Stimulated activated CD8-positive, alpha-beta memory T cell treated with anti-CD3 and anti-CD28 coated beads, Interleukin-4, amount 100 ng/mL, for 48 hours (primary cell): Measurements from ENCODE around the gene BCAR3.

ENCODE experiments used
- DNase-seq: peaks from one replicate; pipeline ENCODE4 v3.0.0-alpha.2; 2020

Gene BCAR3

GRCh38 chr1:93681101-93681988, at the start of gene BCAR3:
TSS of gene BCAR3 (minus strand) at chr1:93681837. CDS start at chr1:93674930, 6,907 bp downstream.
- DNase-seq = peak; percentile 61

GRCh38 chr1:93730621-93731020, 49.0 kb upstream of the BCAR3 start:
- no peak for DNase-seq

DNA sequence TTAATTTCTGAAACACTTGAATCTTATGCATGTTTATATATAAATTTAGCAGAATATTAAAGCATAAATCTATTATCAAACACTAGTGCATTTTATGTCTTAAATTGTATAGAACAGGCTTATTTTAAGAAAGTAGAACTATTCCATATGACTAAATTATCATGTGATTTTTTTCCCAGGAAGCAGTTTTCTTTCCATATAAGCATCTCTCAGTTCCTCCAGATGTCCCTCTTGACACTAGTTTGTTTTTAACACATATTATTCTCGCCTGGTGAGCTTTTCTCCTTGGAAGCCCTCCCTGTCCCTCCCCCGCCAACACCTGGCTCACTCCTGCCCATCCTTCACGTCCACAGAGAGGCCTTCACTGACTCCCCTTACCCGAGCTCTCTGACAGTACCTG, 48.3 kb upstream of the BCAR3 start:
- no peak for DNase-seq

DNA sequence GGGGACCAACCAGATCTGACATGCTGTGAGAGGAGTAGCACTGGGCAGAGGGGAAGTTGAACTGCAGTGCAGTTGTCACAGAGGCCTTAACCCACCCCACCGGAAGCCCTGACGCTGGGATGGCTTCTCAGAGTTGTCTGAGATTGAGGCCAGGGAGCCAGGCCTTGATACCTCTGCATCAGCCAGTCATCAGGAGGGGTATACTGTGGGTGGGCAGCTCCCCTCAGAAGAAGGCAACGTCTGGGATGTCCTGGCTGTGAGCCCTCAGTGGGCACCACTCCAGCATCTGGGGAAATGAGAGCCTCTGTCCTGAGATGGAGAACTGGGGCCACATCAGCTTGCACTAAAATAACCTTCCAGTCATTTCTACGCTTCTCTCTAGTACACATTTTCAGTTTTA, 47.9 kb upstream of the BCAR3 start:
- no peak for DNase-seq

DNA sequence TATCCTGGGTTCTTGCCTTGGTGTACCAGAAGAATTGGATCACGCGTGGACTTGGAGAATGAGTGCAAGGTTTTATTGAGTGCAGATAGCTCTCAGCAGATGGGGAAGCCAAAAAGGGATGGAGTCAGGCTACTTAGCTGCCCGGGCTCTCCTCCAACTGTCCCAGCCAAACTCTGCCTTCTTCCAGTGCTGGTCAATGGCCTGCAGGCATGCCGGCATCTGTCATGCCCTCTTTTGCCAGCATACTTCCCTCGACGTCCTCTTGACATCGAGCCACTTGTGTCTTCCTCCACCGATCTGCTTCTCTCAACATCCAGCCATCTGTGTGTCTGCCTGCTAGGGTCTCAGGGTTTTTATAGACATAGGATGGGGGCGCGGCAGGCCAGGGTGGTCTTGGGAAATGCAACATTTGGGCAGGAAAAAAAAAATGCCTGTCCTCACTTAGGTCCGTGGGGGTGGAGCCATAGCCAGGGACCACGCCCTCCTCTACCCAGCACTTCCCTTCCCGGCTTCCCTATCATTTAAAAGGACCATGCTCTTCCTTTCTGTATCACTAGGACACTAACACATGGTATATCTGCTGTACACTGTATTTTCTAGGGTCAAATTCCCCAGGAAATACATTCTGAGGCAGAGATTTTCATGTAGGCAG, 47.0 kb upstream of the BCAR3 start:
- DNase-seq = no peak

- no peak for DNase-seq
These were observed 42.2 kb upstream of the BCAR3 start for GRCh38 chr1:93723733-93724270.

GRCh38 chr1:93723110-93723509, 41.5 kb upstream of the BCAR3 start:
- DNase-seq = no peak

DNA sequence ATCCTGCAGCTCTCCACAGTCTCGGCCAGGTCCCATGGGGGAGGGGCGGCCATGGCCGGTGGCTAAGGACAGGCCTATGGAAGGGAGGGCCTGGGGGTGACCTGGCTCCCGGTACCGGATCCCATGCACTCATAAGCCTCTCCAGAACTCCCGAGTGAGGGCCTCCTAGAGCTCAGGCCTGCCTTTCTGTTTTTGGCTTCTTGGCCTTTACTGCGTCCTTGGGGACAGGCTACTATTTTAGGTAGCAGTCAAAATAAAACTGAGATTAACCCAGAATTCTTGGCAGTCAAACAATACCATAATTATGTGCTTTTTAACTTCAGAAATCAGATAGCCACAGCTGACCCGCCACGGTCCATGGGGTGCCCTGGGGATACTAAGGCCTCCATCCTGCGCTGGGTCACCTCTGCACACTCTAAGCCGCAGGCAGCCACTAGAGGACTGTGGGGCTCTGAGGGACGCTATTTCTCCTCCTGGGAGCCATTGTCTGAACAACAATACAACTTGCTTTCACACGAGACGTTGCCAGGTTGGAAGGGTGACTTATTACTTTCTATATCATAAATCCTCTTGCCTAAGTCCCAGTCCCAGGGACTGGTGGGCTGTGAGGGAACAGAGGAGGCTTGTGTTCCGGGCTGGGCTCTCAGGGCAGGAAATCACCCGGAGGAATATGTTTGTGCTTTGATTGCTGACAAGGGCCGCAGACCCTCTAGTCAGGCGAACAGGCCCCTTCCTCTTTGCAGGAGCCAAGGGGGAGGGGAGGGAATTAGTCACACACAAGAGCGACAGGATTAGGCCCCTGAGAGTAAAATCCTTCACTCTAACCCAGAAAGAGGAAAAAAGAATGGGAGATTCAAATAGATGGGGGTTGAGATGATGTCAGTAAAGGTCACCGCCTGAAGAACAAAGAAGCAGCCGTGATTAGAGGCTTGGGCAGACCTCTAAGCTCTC, 40.7 kb upstream of the BCAR3 start:
- DNase-seq = no peak

DNA sequence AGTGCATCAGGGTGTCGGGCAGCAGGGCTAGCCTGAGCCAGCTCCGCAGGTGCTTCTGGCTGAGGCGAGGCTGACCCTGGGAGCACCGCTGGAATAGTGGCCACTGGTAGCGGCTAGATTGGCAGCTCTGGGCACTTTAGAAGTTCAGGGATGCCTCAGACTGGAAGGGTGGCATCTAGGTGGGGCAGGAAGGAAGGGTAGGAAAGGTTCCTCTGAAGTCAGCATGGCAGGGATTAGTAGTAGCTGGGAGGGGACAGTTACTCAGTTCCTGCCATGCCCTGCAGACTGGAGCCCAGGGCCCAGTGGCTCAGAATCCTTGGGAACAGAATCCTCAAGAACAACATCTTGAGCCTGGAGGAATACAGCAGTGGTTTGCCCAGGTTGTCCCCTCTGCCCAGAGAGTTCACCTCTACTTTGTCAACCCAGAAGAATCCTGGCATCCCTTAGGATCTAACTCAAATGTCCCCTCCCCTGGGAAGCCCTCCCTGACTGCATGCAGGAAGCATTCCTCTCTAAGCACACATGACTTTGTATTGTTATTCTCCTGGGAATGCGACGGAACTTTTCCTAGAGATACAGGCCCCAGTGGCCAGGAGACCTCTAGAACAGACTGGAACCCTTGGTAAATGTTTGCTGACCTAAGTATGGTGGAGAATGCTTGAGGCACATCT, 39.5 kb upstream of the BCAR3 start:
- no peak for DNase-seq

DNA sequence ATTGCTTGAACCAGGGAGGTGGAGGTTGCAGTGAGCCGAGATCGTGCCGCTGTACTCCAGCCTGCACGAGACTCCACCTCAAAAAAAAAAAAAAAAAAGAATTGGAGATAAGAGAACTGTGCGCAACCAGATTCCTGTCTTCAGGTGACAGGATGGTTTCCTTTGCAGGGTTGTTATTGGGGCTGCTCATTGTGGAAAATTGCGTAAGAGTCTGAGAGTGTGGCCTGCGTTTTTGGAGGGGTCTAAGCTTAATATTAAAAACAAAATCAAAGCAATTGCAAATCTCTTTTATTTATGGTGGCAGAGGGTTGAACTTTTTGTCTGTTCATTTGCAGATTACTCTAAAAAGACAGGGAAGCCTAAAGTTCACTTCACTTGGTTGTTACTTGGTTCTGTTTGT, 36.0 kb upstream of the BCAR3 start:
- no peak for DNase-seq

DNA sequence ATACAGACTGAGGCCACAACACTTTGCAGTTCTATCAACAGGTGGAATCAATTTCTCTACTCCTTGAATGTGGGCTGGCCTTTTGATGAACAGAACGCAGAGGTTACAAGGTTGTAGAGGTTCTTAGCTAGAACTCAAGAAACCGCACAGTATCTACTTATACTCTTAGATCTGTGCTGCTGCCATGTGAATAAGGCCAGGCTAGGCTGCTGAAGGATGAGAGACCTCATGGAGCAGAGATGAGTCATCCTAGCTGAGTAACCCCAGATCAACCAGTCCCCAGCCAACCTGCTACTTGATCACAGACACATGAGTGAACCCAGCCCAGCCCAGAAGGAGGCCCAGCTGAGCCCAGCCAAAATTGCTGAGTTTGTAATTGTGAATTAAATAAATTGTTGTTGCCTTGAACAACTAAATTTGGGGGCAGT, 35.3 kb upstream of the BCAR3 start:
- peak; percentile 66 for DNase-seq

DNA sequence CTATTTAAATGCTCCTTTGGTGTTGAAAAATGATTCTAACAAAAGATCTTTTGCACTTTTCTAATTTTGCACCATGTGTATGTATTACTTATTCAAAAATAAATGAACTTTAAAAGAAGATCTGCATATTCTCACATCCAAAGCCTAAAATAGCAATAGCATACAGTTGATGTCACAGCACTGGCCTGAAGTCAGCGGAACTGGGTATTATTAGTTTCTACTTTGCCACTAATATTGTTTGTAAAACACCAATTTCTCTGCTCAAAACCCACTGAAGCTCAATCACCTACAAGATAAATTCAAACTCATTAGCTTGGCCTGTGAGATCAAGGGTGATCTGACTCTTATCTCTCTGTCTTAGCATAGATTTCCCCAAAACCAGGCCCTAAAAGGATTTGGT, 34.5 kb upstream of the BCAR3 start:
- DNase-seq = no peak

DNA sequence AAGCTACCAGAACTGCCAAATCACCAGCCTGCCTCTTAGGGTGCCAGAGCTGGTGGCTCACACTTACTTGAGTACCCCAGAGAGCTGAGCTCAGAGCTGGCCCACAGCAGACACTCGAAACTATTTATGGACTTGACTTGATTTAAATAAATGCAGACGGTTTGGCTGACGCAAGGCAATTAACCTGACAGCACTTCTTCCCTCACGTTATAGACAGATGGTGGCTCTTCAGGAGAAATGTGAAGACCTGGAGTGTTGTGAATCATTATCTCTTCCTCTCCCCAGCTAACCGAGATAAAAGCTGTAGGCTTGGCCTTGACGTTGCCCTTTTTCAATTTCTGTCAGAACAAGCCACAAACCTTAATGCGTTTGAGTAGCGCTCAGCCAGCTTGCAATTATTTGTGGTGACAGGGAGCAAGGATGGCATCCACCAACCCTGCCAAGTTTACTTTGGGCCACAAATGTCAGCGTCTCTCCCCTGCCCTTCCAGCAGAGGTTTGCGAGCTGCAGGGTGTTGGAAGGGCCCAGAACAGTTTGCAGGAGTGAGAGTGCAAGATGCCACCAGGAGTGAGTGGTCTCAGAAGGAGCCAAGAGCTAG, 34.0 kb upstream of the BCAR3 start:
- peak; percentile 62 for DNase-seq

DNA sequence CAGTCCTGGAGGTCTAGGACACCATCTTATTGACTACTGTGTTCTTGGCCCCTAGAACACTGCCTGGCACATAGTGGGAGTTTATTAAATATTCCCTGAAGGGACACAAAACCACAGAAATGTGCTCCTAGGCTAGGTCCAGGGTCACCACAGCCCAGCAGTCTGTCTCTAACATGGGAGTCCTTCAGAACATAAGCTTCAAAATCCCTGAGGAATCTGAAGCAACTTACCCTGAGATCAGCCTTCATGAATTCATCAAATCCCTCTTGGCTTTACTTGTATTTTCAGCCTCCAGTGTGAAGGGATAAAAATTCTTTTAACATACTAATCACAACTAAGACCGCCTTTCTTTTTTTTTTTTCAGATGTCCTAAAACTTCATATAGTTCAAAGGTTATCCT, 32.7 kb upstream of the BCAR3 start:
- no peak for DNase-seq

DNA sequence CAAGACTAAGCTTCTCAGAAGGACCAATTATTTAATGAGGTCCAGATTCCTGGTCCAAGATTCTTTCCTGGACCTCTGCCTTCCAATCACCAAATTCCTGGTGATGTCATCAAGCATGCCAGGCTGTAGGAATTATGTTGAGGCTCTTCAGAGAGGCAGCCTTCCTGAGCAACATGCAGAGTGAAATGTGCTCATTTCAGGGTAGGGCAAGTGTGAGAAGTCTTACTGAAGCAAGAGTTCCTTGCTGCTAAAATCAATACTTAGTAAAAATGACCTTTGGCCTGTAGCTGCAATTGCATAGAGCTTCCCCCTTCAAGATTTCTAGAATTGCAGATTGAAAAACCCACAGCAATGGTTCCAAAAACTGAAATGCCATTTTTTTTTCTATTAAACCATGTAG, 31.7 kb upstream of the BCAR3 start:
- no peak for DNase-seq

DNA sequence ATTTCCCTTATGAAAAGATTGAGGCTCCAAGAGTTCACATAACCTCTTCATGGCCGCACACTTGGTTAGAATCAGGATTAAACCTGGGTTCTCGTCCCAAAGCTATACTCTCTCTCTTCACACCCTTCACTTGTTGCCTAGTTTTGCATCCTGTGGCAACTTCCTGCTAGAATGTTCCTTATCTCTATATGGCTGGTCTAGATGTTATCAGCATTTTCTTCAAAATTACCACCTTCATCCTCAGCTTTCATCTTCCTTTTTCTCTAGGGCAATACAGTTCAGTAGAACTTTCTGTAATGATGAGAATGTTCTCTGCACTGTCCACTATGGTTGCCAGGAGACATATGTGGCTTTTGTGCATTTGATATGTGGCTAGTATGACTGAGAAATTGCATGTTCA, 31.1 kb upstream of the BCAR3 start:
- DNase-seq = no peak

GRCh38 chr1:93710499-93711453, 29.1 kb upstream of the BCAR3 start:
- no peak for DNase-seq

DNA sequence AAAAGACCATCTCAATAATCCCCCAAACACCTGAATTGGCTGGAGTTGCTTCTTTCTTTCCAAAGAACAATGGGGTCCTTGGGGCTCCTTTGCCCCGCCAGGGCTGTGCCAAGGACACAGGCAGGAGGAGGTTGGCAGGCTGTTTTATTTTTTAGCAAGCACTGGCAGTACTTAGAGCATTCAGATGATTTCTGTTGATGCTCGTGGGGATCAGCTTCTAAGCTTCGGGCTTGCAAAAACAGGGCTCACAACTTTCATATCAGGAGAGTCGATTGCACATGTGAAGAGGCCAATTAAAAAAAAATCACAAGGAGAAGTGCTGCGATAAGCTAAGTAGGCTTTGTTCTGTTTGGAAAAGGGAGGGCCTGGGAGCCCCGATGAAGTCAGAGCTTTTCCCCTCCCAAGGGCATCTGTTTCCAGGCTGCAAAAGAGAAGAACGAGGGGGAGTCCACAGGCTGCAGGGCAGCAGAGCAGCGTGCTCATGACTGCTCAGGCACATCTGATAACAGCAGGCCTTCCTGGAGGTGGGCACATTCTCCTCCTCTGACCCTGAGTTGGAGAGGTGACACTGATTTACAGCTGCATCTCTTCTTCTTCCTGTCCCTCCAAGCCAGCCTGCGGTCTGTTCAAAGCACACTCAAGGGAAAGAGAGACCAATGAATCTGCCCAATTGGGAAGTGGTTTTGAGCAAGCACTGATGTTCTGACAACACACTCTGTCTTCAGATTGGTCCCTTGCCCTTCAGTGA, 27.3 kb upstream of the BCAR3 start:
- DNase-seq = peak; percentile 40

- DNase-seq = peak; percentile 75
These were observed 26.3 kb upstream of the BCAR3 start for GRCh38 chr1:93707956-93708355.
